Activated CD4-positive, CD25-positive, alpha-beta regulatory T cell treated with anti-CD3 and anti-CD28 coated beads, Interleukin-2, amount 50 U/mL, for 72 hours (primary cell): ENCODE measurements around the gene CCDC40.

Experiments
- DNase-seq: peaks from one replicate; pipeline ENCODE4 v3.0.0; 2021

The CCDC40 gene

DNA sequence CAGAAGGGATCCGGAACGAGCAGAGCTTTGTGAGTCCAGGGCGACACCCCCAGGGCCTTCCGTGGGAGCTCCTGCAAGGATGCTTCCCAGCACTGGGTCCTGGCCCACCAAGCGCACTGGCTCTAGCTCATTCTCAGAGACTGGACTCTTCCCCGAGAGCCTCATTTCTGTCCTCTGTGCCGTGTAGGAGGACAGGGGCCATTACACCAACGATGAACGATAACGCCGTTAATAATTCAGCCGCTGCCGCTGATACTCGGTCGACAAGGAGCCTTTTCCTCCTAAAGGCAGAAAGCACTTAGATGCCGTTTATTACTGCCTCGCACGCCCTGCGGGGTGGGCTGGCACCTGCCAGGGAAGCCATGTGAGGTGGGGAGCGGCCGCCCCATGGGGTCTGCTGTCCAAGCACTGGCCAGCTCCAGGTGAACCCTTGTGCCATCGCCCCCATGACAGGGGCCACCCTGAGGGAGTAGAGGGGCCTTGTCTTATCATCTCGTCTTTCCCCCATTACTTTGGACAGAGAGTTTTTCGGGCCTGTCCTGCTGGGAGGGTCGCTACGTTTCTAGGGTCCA lies 34.3 kb upstream of the CCDC40 start:
- DNase-seq, result no peak

GRCh38 chr17:80002690-80003490 lies 33.6 kb upstream of the CCDC40 start:
- DNase-seq, result no peak

- no peak for DNase-seq
These were observed 32.5 kb upstream of the CCDC40 start for GRCh38 chr17:80003969-80004368.

- DNase-seq, result peak; percentile 64
These were observed 30.8 kb upstream of the CCDC40 start for GRCh38 chr17:80005360-80006338.

- DNase-seq, result no peak
These were observed 30.1 kb upstream of the CCDC40 start for GRCh38 chr17:80006339-80006720.

DNA sequence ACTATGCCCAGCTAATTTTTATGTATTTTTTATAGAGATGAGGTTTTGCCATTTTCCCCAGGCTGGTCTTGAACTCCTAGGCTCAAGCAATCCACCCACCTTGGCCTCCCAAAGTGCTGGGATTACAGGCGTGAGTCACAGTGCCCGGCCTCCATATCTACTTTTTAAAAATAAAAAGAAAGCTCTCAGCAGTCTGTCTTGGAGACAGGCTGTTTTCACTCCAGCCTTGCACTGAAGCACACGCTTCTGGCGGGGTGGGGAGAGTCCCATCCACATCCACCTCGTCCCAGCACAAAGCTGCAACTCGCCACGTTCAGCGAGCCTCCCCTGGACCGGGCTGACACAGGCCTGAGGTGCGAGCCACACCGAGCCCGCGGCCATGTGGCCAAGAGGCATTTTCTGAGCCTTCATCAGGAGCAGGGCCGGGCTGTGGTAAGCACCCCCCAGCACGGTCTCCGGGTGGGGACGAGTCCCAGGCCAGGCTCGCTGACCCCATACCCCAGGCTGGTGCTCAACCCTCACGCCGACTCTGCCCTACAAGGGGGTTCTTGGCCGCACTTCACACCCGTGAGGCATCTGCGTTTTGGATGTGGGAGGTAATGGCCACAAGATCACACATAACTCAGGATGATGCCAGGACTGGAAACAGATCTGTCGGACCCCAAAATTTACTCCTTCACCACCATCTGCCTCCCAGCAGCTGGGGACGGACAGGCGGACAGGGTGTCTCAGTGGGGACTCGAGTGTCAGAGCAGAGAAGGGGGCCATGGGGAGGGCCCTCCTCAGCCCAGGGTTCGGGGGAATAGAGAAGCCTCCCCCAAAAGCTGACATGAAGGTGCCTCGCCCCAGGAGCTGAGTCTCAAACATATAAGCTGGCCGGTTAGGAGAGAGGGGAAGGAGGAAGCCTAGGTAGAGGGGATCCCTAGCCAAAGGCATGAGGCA lies 29.4 kb upstream of the CCDC40 start:
- no peak for DNase-seq

DNA sequence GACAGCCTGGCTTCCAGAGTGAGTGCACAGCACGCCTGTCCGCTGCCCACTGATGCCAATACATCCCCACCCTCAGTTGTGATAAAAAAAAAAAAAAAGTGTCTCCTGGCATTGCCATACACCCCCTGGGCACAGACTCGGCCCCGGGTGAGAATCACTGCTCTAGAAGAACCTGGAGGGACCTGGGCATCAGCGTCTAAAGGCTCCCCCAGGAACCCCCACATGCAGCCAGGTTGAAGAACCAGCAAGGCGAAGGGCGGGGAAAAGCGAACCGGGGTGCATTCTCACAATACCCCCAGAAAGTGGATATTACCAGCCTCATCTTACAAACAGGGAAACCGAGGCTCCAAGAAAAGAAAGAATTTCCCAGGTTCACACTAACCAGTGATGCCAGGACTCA lies 28.5 kb upstream of the CCDC40 start:
- no peak for DNase-seq

DNA sequence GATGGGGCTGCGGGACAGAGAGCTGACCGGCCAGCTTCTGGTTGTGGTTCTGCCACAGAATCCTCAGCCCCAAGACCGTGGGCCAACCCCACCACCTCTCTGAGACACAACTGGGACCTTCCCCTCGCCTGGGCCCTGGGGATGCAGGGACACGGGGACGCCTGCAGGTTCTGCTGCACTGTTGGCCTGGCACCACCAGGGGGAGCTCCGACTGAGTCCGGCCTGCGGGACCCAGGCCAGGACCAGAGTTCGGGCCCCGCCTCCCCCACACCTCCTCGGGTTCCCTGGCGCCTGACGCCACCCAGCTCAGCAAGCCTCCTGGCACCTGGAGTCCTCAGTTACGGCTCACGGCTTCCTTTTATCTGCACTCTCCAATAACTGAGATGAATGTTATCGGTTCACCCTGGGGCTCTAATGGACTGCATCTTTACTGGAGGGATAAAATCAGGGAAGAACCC lies 28.0 kb upstream of the CCDC40 start:
- peak; percentile 81 for DNase-seq

DNA sequence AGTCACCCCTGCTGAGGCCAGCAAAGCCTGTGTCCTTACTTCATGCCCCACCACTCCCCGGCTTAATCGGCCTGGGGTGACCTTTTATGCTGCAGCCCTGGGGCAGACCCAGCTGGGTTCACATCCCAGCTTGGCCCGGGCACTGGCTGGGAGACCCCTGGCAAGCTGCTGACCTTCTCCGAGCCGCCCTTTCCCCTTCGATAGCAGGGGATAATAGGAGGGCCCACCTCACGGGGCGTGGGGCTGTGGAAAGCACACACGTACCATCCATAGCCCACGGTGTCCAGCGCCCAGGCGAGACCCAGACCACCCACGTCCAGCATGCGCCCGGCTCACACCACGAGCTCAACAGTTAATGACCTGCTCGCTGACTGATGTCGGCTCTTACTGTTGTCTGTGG lies 27.6 kb upstream of the CCDC40 start:
- no peak for DNase-seq

DNA sequence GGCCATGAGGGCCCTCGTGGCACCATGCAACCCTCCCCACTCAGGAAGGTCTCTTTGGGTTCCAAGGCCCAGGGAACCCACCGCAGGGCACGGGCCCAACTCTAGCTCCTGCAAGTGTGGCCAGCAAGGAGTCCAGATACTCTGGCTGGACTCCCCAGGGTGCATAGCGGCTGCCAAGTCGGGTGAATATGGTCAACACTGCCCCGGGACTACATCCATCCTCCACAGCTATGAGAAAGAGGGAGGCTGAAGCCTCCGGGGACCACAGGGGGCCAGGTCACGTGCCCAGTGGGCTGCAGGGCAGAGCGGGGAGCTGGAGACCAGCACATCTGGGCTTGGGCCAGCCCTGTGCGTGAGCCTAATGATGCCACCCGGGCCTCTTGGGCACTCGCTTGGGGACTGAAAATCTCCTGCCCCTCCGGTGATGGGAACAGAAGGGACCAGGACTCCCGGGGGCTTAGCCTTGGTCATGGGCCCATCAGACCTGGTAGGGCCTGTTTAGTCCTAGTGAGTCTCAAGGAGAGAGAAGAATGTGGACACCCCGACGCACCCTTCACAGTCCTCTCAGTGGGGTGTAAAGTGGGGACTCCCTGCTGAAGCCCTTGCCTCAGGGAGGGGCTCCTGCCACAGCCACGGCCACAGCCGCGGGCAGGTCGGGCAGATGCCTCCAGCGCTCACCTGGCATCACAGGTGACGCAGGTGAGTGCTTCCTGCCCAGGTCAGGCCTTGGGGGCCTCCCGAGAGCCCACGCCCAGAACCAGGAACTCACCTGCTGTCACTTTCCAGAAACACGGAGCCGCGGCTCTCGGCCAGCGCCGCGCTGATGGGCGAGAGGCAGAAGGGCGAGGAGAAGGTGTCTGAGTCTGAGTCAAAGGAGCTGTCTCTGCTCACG lies 26.8 kb upstream of the CCDC40 start:
- DNase-seq, result no peak

DNA sequence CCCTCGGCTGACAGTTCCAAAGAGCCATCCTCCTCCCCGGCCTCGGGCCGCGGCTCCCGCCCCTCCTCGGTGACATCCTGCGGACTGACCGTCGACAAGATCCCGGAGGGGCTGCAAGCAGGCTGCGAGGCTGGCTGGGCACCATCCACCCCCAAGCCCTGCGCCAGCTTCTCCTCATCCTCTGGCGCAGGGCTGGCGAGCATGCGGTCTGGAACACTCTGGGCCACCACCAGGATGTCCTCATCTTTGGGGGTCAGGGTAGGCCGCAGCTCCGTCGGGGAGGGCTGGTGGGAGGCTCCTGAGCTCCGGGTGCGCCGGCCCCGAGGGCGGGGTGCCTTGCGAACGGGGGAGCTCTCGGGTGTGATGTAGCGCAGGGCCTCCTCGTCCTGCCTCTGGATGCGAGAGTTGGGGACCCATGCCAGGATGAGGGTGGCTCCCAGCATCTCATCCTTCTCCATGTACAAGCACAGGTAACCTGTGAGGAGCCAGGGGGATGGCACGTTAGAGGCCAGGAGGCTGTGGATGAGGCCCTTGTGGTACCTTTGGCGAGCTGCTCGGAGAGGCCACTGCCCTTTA lies 26.1 kb upstream of the CCDC40 start:
- no peak for DNase-seq

DNA sequence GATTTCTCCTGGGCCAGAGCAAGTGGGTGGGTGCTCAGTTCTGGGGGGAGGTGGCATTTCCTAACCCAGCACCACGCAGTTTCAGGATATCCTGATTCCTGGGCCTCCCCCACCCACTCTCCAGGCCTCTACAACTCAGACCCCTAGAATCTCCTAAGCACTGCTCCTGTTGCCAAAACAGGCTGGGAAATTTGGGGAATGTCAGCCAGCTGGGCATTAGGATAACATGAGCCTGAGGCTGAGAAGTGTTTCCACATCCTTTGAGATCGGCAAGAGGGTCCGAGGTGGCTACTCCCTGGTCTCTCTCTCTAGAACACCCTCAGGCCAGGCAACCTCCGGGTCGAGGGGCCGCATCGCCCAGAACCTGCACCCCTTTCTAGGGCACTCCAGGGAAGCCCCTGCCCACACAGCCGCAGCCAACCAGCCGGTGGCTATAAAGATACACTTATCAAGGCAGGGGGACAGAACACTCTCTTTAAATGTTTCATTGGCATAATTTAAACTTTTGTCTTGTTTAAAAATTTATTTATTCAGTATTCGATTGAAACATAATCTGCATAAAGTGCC lies 24.4 kb upstream of the CCDC40 start:
- no peak for DNase-seq

DNA sequence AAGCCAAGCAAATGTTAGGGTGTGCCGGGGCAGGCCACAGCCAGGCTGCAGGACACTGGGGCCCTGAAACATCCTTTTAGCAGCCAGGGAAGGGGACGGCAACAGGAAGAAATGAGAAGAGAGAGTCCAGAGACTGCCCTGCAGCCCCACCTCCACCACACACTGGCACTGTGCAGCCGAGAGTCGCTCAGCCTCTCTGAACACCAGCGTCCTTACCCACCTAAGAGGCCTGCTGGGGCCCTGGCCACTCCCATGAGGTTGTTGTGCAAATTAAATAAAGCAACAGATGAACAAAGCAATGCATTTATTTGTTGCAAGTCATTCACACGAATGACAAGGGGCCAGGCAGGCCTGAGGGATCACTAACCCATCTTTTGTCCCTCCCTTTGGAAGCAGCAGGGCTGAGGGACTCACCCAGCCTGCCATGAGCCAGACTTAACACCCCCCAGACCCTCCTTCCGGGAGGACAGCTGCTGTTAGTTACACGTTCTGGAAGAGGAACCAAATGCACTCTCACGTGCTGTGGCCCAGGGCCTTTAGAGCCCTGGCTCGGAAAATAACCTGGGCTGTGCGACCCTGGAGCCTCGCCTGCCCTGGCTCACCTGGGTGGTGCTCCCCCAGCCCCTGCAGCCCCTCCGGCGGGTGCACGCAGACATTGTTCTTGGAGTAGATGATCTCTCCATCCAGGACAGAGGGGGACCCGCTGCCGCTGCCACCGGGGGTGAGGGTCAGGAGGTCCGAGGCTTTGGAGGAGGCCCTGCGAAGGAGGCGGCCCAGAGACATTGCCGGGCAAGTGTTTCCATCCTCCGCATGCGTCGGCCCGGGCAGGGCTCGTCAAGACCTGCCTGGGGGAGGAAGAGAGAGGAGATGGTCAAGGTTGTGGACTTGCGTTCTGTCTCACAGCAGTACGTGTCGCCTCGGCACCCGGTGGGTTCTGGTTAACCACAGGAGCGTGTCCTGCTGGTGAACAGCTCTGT lies 23.4 kb upstream of the CCDC40 start:
- no peak for DNase-seq

DNA sequence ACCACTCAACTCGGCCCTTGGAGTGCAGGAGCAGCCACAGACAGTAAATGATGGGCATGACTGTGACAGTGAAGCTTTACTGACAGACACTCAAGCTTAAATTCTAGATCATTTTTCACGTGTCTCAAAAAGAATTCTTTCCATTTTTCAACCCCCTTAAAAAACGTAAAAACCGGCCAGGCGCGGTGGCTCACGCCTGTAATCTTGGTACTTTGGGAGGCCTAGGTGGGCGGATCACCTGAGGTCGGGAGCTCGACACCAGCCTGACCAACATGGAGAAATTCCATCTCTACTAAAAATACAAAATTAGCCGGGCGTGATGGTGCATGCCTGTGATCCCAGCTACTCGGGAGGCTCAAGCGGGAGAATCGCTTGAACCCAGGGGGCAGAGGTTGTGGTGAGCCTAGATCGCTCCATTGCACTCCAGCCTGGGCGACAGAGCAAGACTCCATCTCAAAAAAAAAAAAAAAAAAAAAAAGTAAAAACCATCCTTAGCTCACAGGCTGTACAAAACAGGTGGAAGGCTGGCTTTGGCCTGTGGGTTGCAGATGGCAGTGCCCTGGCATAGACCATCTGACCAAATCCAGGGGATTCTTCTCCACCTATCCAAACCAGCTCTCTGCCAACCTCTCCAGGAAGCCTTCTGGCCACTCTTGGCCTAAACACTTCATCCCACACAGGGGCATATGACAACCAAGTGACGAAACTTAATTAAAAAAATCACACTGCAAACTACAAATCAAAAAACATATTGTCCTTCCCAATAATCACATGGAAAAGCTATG lies 19.0 kb upstream of the CCDC40 start:
- DNase-seq, result no peak

DNA sequence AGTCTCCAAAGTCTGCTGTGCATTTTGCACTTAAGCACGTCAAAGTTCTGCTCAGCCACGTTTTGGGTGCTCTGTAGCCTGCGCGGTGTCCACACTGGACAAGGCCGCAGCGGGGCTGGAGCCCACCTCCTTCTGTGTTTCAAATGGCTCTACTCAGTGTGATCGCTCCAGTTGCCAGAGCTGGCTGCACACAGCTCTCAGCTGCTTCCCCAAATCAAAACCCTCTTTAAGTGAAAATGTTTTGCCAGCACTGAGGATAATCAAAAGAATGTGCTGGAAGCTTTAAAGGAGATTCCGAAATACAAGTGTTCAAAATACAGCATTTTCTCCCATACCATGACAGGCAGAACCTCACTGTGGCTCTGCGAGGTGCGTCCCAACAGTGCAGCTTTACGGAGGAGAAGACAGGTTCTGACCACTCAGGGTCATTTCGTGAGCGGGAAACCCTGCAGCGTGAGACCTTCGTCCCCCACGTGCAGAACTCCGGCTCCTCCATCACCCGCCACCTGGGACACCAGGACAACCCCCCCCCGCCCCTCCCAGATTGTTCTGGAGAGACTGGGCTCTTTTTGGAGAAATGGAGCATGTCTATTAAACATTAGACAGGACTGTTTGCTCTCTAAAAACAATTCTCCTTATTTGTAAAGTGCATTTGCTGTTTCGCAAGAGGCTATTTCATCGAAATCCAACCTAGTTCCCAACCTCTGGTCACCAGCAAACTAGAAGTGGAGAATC lies 17.4 kb upstream of the CCDC40 start:
- DNase-seq, result no peak

DNA sequence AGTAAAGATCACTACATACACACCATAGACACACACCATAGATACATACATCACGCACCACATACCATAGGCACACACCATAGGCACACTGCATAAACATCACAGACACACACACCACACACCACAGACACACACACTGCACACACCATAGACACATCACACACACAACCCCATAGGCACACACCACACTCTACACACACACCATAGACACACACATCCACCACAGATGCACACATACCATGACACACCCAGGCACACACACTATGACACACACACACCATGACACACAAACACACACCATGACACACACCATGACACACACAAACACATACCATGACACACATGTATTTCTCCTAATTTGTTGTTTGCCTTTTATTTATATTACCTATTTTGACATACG lies 14.8 kb upstream of the CCDC40 start:
- DNase-seq, result no peak

- DNase-seq, result no peak
These were observed 12.8 kb upstream of the CCDC40 start for GRCh38 chr17:80023481-80024205.
